H1 (cell line): ENCODE measurements around the gene BMF. TPM values are rescaled to one million over a fixed set of nuclear protein-coding genes. Genes with fewer than 3 reads are reported as not detected.

Experiments used
- CTCF ChIA-PET: fragments of 300-600 bp; sonication (Branson Sonifier 250); formaldehyde crosslinking; loops from one replicate; lab custom pipeline; 2021; ENCODE audit not compliant: partially characterized antibody; lab: Charles Lee
- POLR2A ChIA-PET: fragments of 300-600 bp; sonication (Branson Sonifier 250); formaldehyde crosslinking; loops from one replicate; lab custom pipeline; 2021; ENCODE audit warnings: inconsistent platforms; ENCODE audit not compliant: partially characterized antibody; lab: Charles Lee
- DNase-seq, 2 experiments: peaks; one replicate each; pipeline versions ENCODE4 v3.0.0 to v3.0.0-alpha.2; 2010 to 2022; ENCODE audit warnings: low spot score in 2 of 2, low read depth in 1 of 2, mixed read lengths in 1 of 2
- FAIRE-seq: peaks from 2 replicates; lab custom pipeline; 2011; peaks lifted over from hg19 to GRCh38; lab: Jason Lieb, UNC
- H2AFZ ChIP-seq: 2 replicates; pipeline ENCODE4 v1.8.1; 2012; ENCODE audit warnings: low read length, inconsistent platforms
- H2AK5ac ChIP-seq: 2 replicates; pipeline ENCODE4 v1.6.1; 2013; ENCODE audit warnings: low read depth, low read length
- H2BK120ac ChIP-seq: replicated peaks from 2 replicates; pipeline ENCODE3; 2013; ENCODE audit warnings: low read depth, low read length, inconsistent platforms
- H2BK12ac ChIP-seq: 2 replicates; pipeline ENCODE4 v1.6.1; 2013; ENCODE audit warnings: low read depth, low read length
- H2BK15ac ChIP-seq: 2 replicates; pipeline ENCODE4 v1.6.1; 2013; ENCODE audit warnings: low read length
- H2BK20ac ChIP-seq: 2 replicates; pipeline ENCODE4 v1.6.1; 2013; ENCODE audit warnings: low read length
- H2BK5ac ChIP-seq: 2 replicates; pipeline ENCODE4 v1.6.1; 2013; ENCODE audit warnings: low read depth, low read length
- H3K14ac ChIP-seq: 2 replicates; pipeline ENCODE4 v1.6.1; 2013; ENCODE audit warnings: inconsistent platforms; ENCODE audit not compliant: insufficient read length
- H3K18ac ChIP-seq: 2 replicates; pipeline ENCODE4 v1.6.1; 2013; ENCODE audit warnings: low read length; ENCODE audit errors: extremely low read depth
- H3K23ac ChIP-seq: 2 replicates; pipeline ENCODE4 v1.6.1; 2013; ENCODE audit warnings: inconsistent platforms; ENCODE audit not compliant: insufficient read length
- H3K23me2 ChIP-seq: 2 replicates; pipeline ENCODE4 v1.6.1; 2013; ENCODE audit warnings: low read depth, low read length
- H3K27ac ChIP-seq: 2 replicates; pipeline ENCODE4 v1.6.1; 2011; ENCODE audit warnings: low read depth, low read length, inconsistent platforms
- H3K27me3 ChIP-seq, 4 experiments: replicated peaks in 1 of 4; 1 replicate in 1 of 4; 2 replicates in 3 of 4; pipeline versions ENCODE4 v1.6.1 to v1.8.1; 2011 to 2013; ENCODE audit warnings: low read length in 3 of 4, mild to moderate bottlenecking in 3 of 4, inconsistent platforms in 2 of 4, mixed read lengths in 2 of 4, moderate library complexity in 1 of 4; ENCODE audit not compliant: control insufficient read depth in 3 of 4, insufficient read depth in 3 of 4; ENCODE audit errors: extremely low read depth in 1 of 4
- H3K36me3 ChIP-seq, 4 experiments: 2 replicates each; pipeline versions ENCODE4 v1.6.1 to v1.8.1; 2011 to 2013; ENCODE audit warnings: mild to moderate bottlenecking in 4 of 4, low read length in 3 of 4, moderate library complexity in 2 of 4, control low read depth in 1 of 4, inconsistent platforms in 1 of 4; ENCODE audit not compliant: insufficient read depth in 4 of 4, control insufficient read depth in 2 of 4
- H3K4ac ChIP-seq: replicated peaks from 2 replicates; pipeline ENCODE3; 2013; ENCODE audit warnings: low read length, low read depth, mixed read lengths, inconsistent platforms; ENCODE audit not compliant: insufficient read length
- H3K4me1 ChIP-seq, 4 experiments: replicated peaks in 1 of 4; 1 replicate in 1 of 4; 2 replicates in 3 of 4; pipeline versions ENCODE4 v1.6.1 to v1.8.1; 2011 to 2013; ENCODE audit warnings: low read length in 3 of 4, inconsistent platforms in 2 of 4, mixed read lengths in 1 of 4; ENCODE audit not compliant: insufficient read depth in 4 of 4, control insufficient read depth in 3 of 4
- H3K4me2 ChIP-seq, 2 experiments: 2 replicates each; pipeline versions ENCODE4 v1.6.1 to v1.8.1; 2011 to 2013; ENCODE audit warnings: low read depth in 2 of 2, low read length in 2 of 2, control low read depth in 1 of 2, inconsistent platforms in 1 of 2, mild to moderate bottlenecking in 1 of 2; ENCODE audit not compliant: insufficient read depth in 1 of 2
- H3K4me3 ChIP-seq, 4 experiments: fragments of 200-600, 300-600 bp in 1 of 4; sonication (generic), shearing (Covaris generic), sonication (Bioruptor Twin) in 1 of 4; 2 replicates each; pipeline versions ENCODE4 v1.5.1 to v1.8.1; 2011 to 2016; ENCODE audit warnings: low read length in 4 of 4, low read depth in 3 of 4, control low read depth in 2 of 4, inconsistent platforms in 2 of 4, mild to moderate bottlenecking in 2 of 4, mixed read lengths in 1 of 4, moderate library complexity in 1 of 4; ENCODE audit not compliant: insufficient read depth in 2 of 4; ENCODE audit errors: extremely low read depth in 1 of 4
- H3K56ac ChIP-seq: replicated peaks from 2 replicates; pipeline ENCODE3; 2013; ENCODE audit warnings: low read depth, mild to moderate bottlenecking, mixed read lengths, low read length, inconsistent platforms; ENCODE audit not compliant: insufficient read length
- H3K79me1 ChIP-seq: 2 replicates; pipeline ENCODE4 v1.6.1; 2013; ENCODE audit warnings: low read depth, low read length, control low read depth
- H3K79me2 ChIP-seq, 2 experiments: 2 replicates each; pipeline versions ENCODE4 v1.6.1 to v1.8.1; 2012 to 2013; ENCODE audit warnings: low read length in 2 of 2, mild to moderate bottlenecking in 2 of 2, inconsistent platforms in 1 of 2; ENCODE audit not compliant: insufficient read depth in 2 of 2, control insufficient read depth in 1 of 2
- H3K9ac ChIP-seq, 4 experiments: replicated peaks in 1 of 4; 1 replicate in 1 of 4; 2 replicates in 3 of 4; pipeline versions ENCODE4 v1.6.1 to v1.8.1; 2011 to 2013; ENCODE audit warnings: low read depth in 3 of 4, low read length in 3 of 4, control low read depth in 2 of 4, mild to moderate bottlenecking in 2 of 4, moderate library complexity in 2 of 4, inconsistent platforms in 1 of 4; ENCODE audit errors: extremely low read depth in 1 of 4
- H3K9me3 ChIP-seq, 2 experiments: 2 replicates each; pipeline versions ENCODE4 v1.6.1 to v1.8.1; 2012 to 2013; ENCODE audit warnings: mild to moderate bottlenecking in 2 of 2, moderate library complexity in 2 of 2, control low read depth in 1 of 2, inconsistent platforms in 1 of 2, low read depth in 1 of 2, low read length in 1 of 2, mixed read lengths in 1 of 2; ENCODE audit not compliant: insufficient read depth in 2 of 2
- H4K20me1 ChIP-seq, 2 experiments: replicated peaks in 1 of 2; 2 replicates each; pipeline versions ENCODE3 to v1.8.1; 2011 to 2013; ENCODE audit warnings: inconsistent platforms in 2 of 2, low read length in 2 of 2, mild to moderate bottlenecking in 1 of 2; ENCODE audit not compliant: insufficient read depth in 2 of 2, control insufficient read depth in 1 of 2
- H4K5ac ChIP-seq: 2 replicates; pipeline ENCODE4 v1.6.1; 2013; ENCODE audit warnings: low read length, low read depth, mixed read lengths, inconsistent platforms; ENCODE audit not compliant: insufficient read length
- H4K8ac ChIP-seq: 2 replicates; pipeline ENCODE4 v1.8.0; 2013; ENCODE audit warnings: mild to moderate bottlenecking, moderate library complexity, low read length, inconsistent platforms; ENCODE audit not compliant: insufficient read depth; ENCODE audit errors: extremely low read depth
- H4K91ac ChIP-seq: replicated peaks from 2 replicates; pipeline ENCODE3; 2013; ENCODE audit warnings: low read length, mixed read lengths, inconsistent platforms; ENCODE audit not compliant: insufficient read length
- BACH1 ChIP-seq: IDR thresholded peaks from 2 replicates; pipeline ENCODE4 v1.6.1; 2012; ENCODE audit warnings: low read length, improper control_type of control experiment
- CHD1 ChIP-seq: IDR thresholded peaks from 2 replicates; pipeline ENCODE4 v1.6.1; 2012; ENCODE audit warnings: low read depth, low read length, improper control_type of control experiment
- FOSL1 ChIP-seq: IDR thresholded peaks from 2 replicates; pipeline ENCODE4 v1.6.1; 2011; ENCODE audit warnings: mild to moderate bottlenecking, low read depth, low read length, moderate library complexity; ENCODE audit not compliant: insufficient read depth
- HDAC2 ChIP-seq, 2 experiments: fragments of 300-600 bp in 1 of 2; sonication (generic) in 1 of 2; IDR thresholded peaks; 2 replicates each; pipeline ENCODE4 v1.6.1; 2011 to 2012; ENCODE audit warnings: low read depth in 2 of 2, low read length in 2 of 2, mild to moderate bottlenecking in 2 of 2, moderate library complexity in 2 of 2, borderline replicate concordance in 1 of 2, inconsistent platforms in 1 of 2
- HDAC6 ChIP-seq: IDR thresholded peaks from one replicate; pipeline ENCODE4 v1.7.1; 2012; ENCODE audit warnings: low read depth, mild to moderate bottlenecking, inconsistent platforms, low read length, moderate library complexity
- MAX ChIP-seq: IDR thresholded peaks from 2 replicates; pipeline ENCODE4 v1.6.1; 2012; ENCODE audit warnings: inconsistent platforms
- SP1 ChIP-seq: IDR thresholded peaks from 2 replicates; pipeline ENCODE4 v1.6.1; 2011; ENCODE audit warnings: low read depth, low read length
- ZNF274 ChIP-seq: IDR thresholded peaks from 2 replicates; pipeline ENCODE4 v1.7.0; 2012; ENCODE audit warnings: low read length, borderline replicate concordance; ENCODE audit errors: extremely low read depth
- WGBS, 2 experiments: shearing (Covaris generic) in 1 of 2; methylation state at CpG; one replicate each; pipeline versions ENCODE4 v1.1.6 to v1.1.7; 2013 to 2015; ENCODE audit warnings: low lambda C conversion rate in 2 of 2, mixed read lengths in 2 of 2, inconsistent platforms in 1 of 2, low coverage in 1 of 2, missing lambda C conversion rate in 1 of 2; ENCODE audit not compliant: insufficient replicate concordance in 2 of 2, insufficient coverage in 1 of 2, insufficient read length in 1 of 2; ENCODE audit errors: extremely low coverage in 1 of 2, missing lambda C conversion rate in 1 of 2; 5-methylcytosine and 5-hydroxymethylcytosine counted together
- polyA plus RNA-seq, 7 experiments: library from polyadenylated mRNA; depleted of rRNA in 3 of 7; stranded (reverse) in 5 of 7; unstranded in 2 of 7; fragments of >200 nt in 5 of 7; fragments of 200-250 nt in 2 of 7; gene quantifications; 1 replicate in 5 of 7; 2 replicates in 1 of 7; 4 replicates in 1 of 7; pipeline versions ENCODE4 v1.2.1 to v1.2.3, GENCODE V29; 2011 to 2013; ENCODE audit warnings: missing spikeins in 2 of 7, mixed read lengths in 2 of 7
- total RNA-seq: library from RNA; stranded (reverse); fragmentation: NEBNext Ultra II Directional; extraction: Animal tissue kit (Norgen Biotek cat#: 25700); gene quantifications from 2 replicates; pipeline ENCODE4 v1.2.1, GENCODE V29; 2021

Gene BMF
- total and polyA plus RNA-seq, 2 of the 8 experiments (the other 6 are each of a cell fraction or from before 2014, with no cell fraction given): 21.2 to 24.2 TPM

- POLR2A ChIA-PET: interaction anchor here (0.9 to 10.0 kb wide), 14 partner anchors 8 to 66 kb away, joined by 3 to 143 read pairs (median 5); partner anchors contain the start of genes BUB1B and SRP14
- peak overlapping the region; percentile 21; the same call in 1 of the 2 replicates for H2BK5ac ChIP-seq
- no peaks in the 10 kb centered on the region for H3K79me2 ChIP-seq
- no peak overlapping the region for H3K23ac ChIP-seq
- peak overlapping the region; percentile 11 for H2BK12ac ChIP-seq
- H3K56ac ChIP-seq: no peak overlapping the region
- H3K4ac ChIP-seq: peak overlapping the region; percentile 33
- H3K9ac ChIP-seq: peak overlapping the region in 2 of 4 experiments; percentile 8 to 32; a peak in 3 of 7 replicates
- peak overlapping the region; percentile 99 for H2BK15ac ChIP-seq
- H3K79me1 ChIP-seq: no peaks in the 10 kb centered on the region; the same call in 1 of the 2 replicates
- peak overlapping the region; percentile 57 to 90; a peak in 2 of 4 replicates for H3K4me2 ChIP-seq
- no peak overlapping the region for H4K8ac ChIP-seq
- H3K9me3 ChIP-seq: no peaks in the 10 kb centered on the region
- no peak overlapping the region for H2BK120ac ChIP-seq
- peaks cover 9% of the 10 kb centered on the region; the same call in 1 of the 2 replicates for H3K23me2 ChIP-seq
- no peak overlapping the region for H2AFZ ChIP-seq
- H3K14ac ChIP-seq: no peak overlapping the region
- H3K4me3 ChIP-seq: 0 out of 8 replicates have a peak overlapping the region, but pooled peaks of 1 of the 4 experiments have one; percentile 1
- H4K20me1 ChIP-seq: peaks cover 0 to 2% of the 10 kb centered on the region in 2 experiments
- H4K91ac ChIP-seq: peak overlapping the region; percentile 63
- H3K36me3 ChIP-seq: peaks cover 0 to 8% (median 0%) of the 10 kb centered on the region in 4 experiments; a peak in 2 of 8 replicates
- H2BK20ac ChIP-seq: peak overlapping the region; percentile 82; the same call in 1 of the 2 replicates
- H2AK5ac ChIP-seq: peak overlapping the region; percentile 32; the same call in 1 of the 2 replicates
- H3K18ac ChIP-seq: peak overlapping the region; percentile 38; the same call in 1 of the 2 replicates
- no peaks in the 10 kb centered on the region for H3K27me3 ChIP-seq
- DNase-seq: no peak
- CTCF ChIA-PET: interaction anchor here (0.6 to 23.9 kb wide), 31 partner anchors 9 to 223 kb away, joined by 3 to 406 read pairs (median 5); partner anchors contain the start of genes BUB1B and SRP14
- no peak for FAIRE-seq
- 91% methylated on average over 9 of the region's 9 CpGs; no CpG with 5 or more reads in 1 of the 2 experiments for WGBS, 2 experiments
- H3K27ac ChIP-seq: no peak overlapping the region
- no peak overlapping the region for H4K5ac ChIP-seq
- H3K4me1 ChIP-seq: peaks cover 38 to 59% (median 49%) of the 10 kb centered on the region in 4 experiments
- TF ChIP-seq MAX (no peak), BACH1 (no peak), CHD1 (no peak), ZNF274 (no peak), HDAC2 (IDR thresholded peaks at IDR 0.05; ENCODE audit: borderline replicate concordance in 1 of 2, low read depth in 2 of 2, low read length in 2 of 2) (no peak), SP1 (no peak), FOSL1 (no peak), HDAC6 (no peak)
These were observed 3.0 kb downstream of the BMF start for GRCh38 chr15:40105517-40106202.
